ENCODE measurements around the gene C4orf50.

Gene C4orf50

GRCh38 chr4:6044276-6044675 is 26.0 kb upstream of the C4orf50 start:
- Histone ChIP-seq H2BK5ac (ENCODE audit: low read depth, low read length, poor library complexity) (no peak overlapping the region), H3K23ac (ENCODE audit: low read length) (no peak overlapping the region), H4K12ac (ENCODE audit: low read depth, low read length) (no peak overlapping the region), H3K4ac (ENCODE audit: low read depth, low read length) (no peak overlapping the region), H4K91ac (ENCODE audit: low read depth, low read length) (no peak overlapping the region), H3K79me2 (ENCODE audit: control insufficient read depth, insufficient read depth, low read length, poor library complexity) (no peaks in the 10 kb centered on the region), H4K8ac (ENCODE audit: low read depth, low read length) (no peak overlapping the region), H3K9me3 (ENCODE audit: insufficient read depth, low read depth, low read length) (peaks cover 3% of the 10 kb centered on the region), H3K36me3 (ENCODE audit: control insufficient read depth in 1 of 2, insufficient read depth in 2 of 2, low read length in 2 of 2) (no peaks in the 10 kb centered on the region), H3K4me1 (ENCODE audit: control insufficient read depth in 1 of 2, insufficient read depth in 2 of 2, low read length in 2 of 2) (no peaks in the 10 kb centered on the region), H3K4me3 (ENCODE audit: low read depth, low read length) (no peak overlapping the region), H3K79me1 (ENCODE audit: low read length) (no peaks in the 10 kb centered on the region), H2BK12ac (ENCODE audit: low read length) (no peak overlapping the region), H2AFZ (ENCODE audit: insufficient read depth, low read length, poor library complexity) (no peak overlapping the region), H3K4me2 (ENCODE audit: low read length) (no peak overlapping the region), H3K27ac (ENCODE audit: low read depth, low read length) (no peak overlapping the region), H3K27me3 (ENCODE audit: insufficient read depth, low read length) (no peaks in the 10 kb centered on the region), H2BK120ac (ENCODE audit: insufficient read depth, low read length, poor library complexity) (no peak overlapping the region), H3K9ac (ENCODE audit: low read length) (no peak overlapping the region), H2AK5ac (ENCODE audit: low read length) (no peak overlapping the region), H3K14ac (ENCODE audit: low read length) (no peak overlapping the region), H3K18ac (ENCODE audit: low read length) (no peak overlapping the region)
- DNase-seq, result no peak
- WGBS (ENCODE audit: extremely low coverage, insufficient coverage, insufficient read length), result no CpG with 5 or more reads among the region's 9 CpGs

GRCh38 chr4:6043843-6044242 is 25.6 kb upstream of the C4orf50 start:
- Histone ChIP-seq H3K79me2 (ENCODE audit: control insufficient read depth, insufficient read depth, low read length, poor library complexity) (no peaks in the 10 kb centered on the region), H3K4ac (ENCODE audit: low read depth, low read length) (no peak overlapping the region), H2BK120ac (ENCODE audit: insufficient read depth, low read length, poor library complexity) (no peak overlapping the region), H2AFZ (ENCODE audit: insufficient read depth, low read length, poor library complexity) (no peak overlapping the region), H3K36me3 (ENCODE audit: control insufficient read depth in 1 of 2, insufficient read depth in 2 of 2, low read length in 2 of 2) (no peaks in the 10 kb centered on the region), H4K12ac (ENCODE audit: low read depth, low read length) (no peak overlapping the region), H3K23ac (ENCODE audit: low read length) (no peak overlapping the region), H2BK12ac (ENCODE audit: low read length) (no peak overlapping the region), H3K4me1 (ENCODE audit: control insufficient read depth in 1 of 2, insufficient read depth in 2 of 2, low read length in 2 of 2) (no peaks in the 10 kb centered on the region), H3K4me2 (ENCODE audit: low read length) (no peak overlapping the region), H3K79me1 (ENCODE audit: low read length) (no peaks in the 10 kb centered on the region), H3K9me3 (ENCODE audit: insufficient read depth, low read depth, low read length) (peaks cover 3% of the 10 kb centered on the region), H2AK5ac (ENCODE audit: low read length) (no peak overlapping the region), H2BK5ac (ENCODE audit: low read depth, low read length, poor library complexity) (no peak overlapping the region), H3K14ac (ENCODE audit: low read length) (no peak overlapping the region), H3K27me3 (ENCODE audit: insufficient read depth, low read length) (no peaks in the 10 kb centered on the region), H4K91ac (ENCODE audit: low read depth, low read length) (no peak overlapping the region), H3K9ac (ENCODE audit: low read length) (no peak overlapping the region), H4K8ac (ENCODE audit: low read depth, low read length) (no peak overlapping the region), H3K18ac (ENCODE audit: low read length) (no peak overlapping the region), H3K4me3 (ENCODE audit: low read depth, low read length) (no peak overlapping the region), H3K27ac (ENCODE audit: low read depth, low read length) (no peak overlapping the region)
- no CpG with 5 or more reads among the region's 7 CpGs for WGBS (ENCODE audit: extremely low coverage, insufficient coverage, insufficient read length)
- DNase-seq, result no peak

- Histone ChIP-seq H3K4me2 (ENCODE audit: low read length) (no peak overlapping the region), H2BK5ac (ENCODE audit: low read depth, low read length, poor library complexity) (no peak overlapping the region), H2BK12ac (ENCODE audit: low read length) (no peak overlapping the region), H2AFZ (ENCODE audit: insufficient read depth, low read length, poor library complexity) (no peak overlapping the region), H3K14ac (ENCODE audit: low read length) (no peak overlapping the region), H3K18ac (ENCODE audit: low read length) (no peak overlapping the region), H3K36me3 (ENCODE audit: control insufficient read depth in 1 of 2, insufficient read depth in 2 of 2, low read length in 2 of 2) (no peaks in the 10 kb centered on the region), H3K4ac (ENCODE audit: low read depth, low read length) (no peak overlapping the region), H4K12ac (ENCODE audit: low read depth, low read length) (no peak overlapping the region), H3K4me1 (ENCODE audit: control insufficient read depth in 1 of 2, insufficient read depth in 2 of 2, low read length in 2 of 2) (no peaks in the 10 kb centered on the region), H2BK120ac (ENCODE audit: insufficient read depth, low read length, poor library complexity) (no peak overlapping the region), H3K9me3 (ENCODE audit: insufficient read depth, low read depth, low read length) (peaks cover 3% of the 10 kb centered on the region), H3K79me1 (ENCODE audit: low read length) (no peaks in the 10 kb centered on the region), H3K23ac (ENCODE audit: low read length) (no peak overlapping the region), H4K91ac (ENCODE audit: low read depth, low read length) (no peak overlapping the region), H3K27ac (ENCODE audit: low read depth, low read length) (no peak overlapping the region), H3K27me3 (ENCODE audit: insufficient read depth, low read length) (no peaks in the 10 kb centered on the region), H3K79me2 (ENCODE audit: control insufficient read depth, insufficient read depth, low read length, poor library complexity) (no peaks in the 10 kb centered on the region), H4K8ac (ENCODE audit: low read depth, low read length) (no peak overlapping the region), H2AK5ac (ENCODE audit: low read length) (no peak overlapping the region), H3K4me3 (ENCODE audit: low read depth, low read length) (no peak overlapping the region), H3K9ac (ENCODE audit: low read length) (no peak overlapping the region)
- WGBS (ENCODE audit: extremely low coverage, insufficient coverage, insufficient read length), result no CpG with 5 or more reads among the region's 13 CpGs
- DNase-seq, result no peak
Observed at GRCh38 chr4:6043188-6043587, 25.0 kb upstream of the C4orf50 start.

- Histone ChIP-seq H3K14ac (ENCODE audit: low read length) (no peak overlapping the region), H3K4me3 (ENCODE audit: low read depth, low read length) (no peak overlapping the region), H2BK120ac (ENCODE audit: insufficient read depth, low read length, poor library complexity) (no peak overlapping the region), H4K8ac (ENCODE audit: low read depth, low read length) (no peak overlapping the region), H2BK12ac (ENCODE audit: low read length) (no peak overlapping the region), H3K18ac (ENCODE audit: low read length) (no peak overlapping the region), H3K36me3 (ENCODE audit: control insufficient read depth in 1 of 2, insufficient read depth in 2 of 2, low read length in 2 of 2) (no peaks in the 10 kb centered on the region), H3K4me2 (ENCODE audit: low read length) (no peak overlapping the region), H3K4ac (ENCODE audit: low read depth, low read length) (no peak overlapping the region), H3K27me3 (ENCODE audit: insufficient read depth, low read length) (no peaks in the 10 kb centered on the region), H3K4me1 (ENCODE audit: control insufficient read depth in 1 of 2, insufficient read depth in 2 of 2, low read length in 2 of 2) (no peaks in the 10 kb centered on the region), H2AK5ac (ENCODE audit: low read length) (no peak overlapping the region), H3K79me1 (ENCODE audit: low read length) (no peaks in the 10 kb centered on the region), H2BK5ac (ENCODE audit: low read depth, low read length, poor library complexity) (no peak overlapping the region), H4K12ac (ENCODE audit: low read depth, low read length) (no peak overlapping the region), H3K79me2 (ENCODE audit: control insufficient read depth, insufficient read depth, low read length, poor library complexity) (no peaks in the 10 kb centered on the region), H2AFZ (ENCODE audit: insufficient read depth, low read length, poor library complexity) (no peak overlapping the region), H4K91ac (ENCODE audit: low read depth, low read length) (no peak overlapping the region), H3K27ac (ENCODE audit: low read depth, low read length) (no peak overlapping the region), H3K9ac (ENCODE audit: low read length) (no peak overlapping the region), H3K9me3 (ENCODE audit: insufficient read depth, low read depth, low read length) (peaks cover 3% of the 10 kb centered on the region), H3K23ac (ENCODE audit: low read length) (no peak overlapping the region)
- no peak for DNase-seq
- WGBS (ENCODE audit: extremely low coverage, insufficient coverage, insufficient read length), result no CpG with 5 or more reads among the region's 21 CpGs
Observed at GRCh38 chr4:6042293-6043063, 24.2 kb upstream of the C4orf50 start.
